Germinal center (tissue), 1 donor: ENCODE measurements around the gene ZNF358.

Experiments
- DNase-seq: peaks from one replicate; pipeline ENCODE4 v3.0.0; 2012; ENCODE audit warnings: mixed read lengths, low spot score

ZNF358 gene

GRCh38 chr19:7559102-7559501 is 43.2 kb downstream of the ZNF358 start:
- no peak for DNase-seq

- DNase-seq = no peak
Observed at GRCh38 chr19:7560255-7560654, 44.4 kb downstream of the ZNF358 start.

- DNase-seq = no peak
Observed at GRCh38 chr19:7561325-7561724, 45.4 kb downstream of the ZNF358 start.

- no peak for DNase-seq
Observed at GRCh38 chr19:7562646-7563393, 46.9 kb downstream of the ZNF358 start.

GRCh38 chr19:7564866-7565265 is 49.0 kb downstream of the ZNF358 start:
- no peak for DNase-seq

GRCh38 chr19:7565332-7565731 is 49.4 kb downstream of the ZNF358 start:
- peak; percentile 42 for DNase-seq
